GM12878 (cell line): ENCODE data around the gene TESMIN. TPM values are rescaled to one million over a fixed set of nuclear protein-coding genes. Genes with fewer than 3 reads are reported as not detected.

ENCODE experiments used
- ATAC-seq: fragments of 200-7000 bp; cut with Tn5 transposase; 3 replicates; pipeline ENCODE4 v1.9.1; 2020; ENCODE audit warnings: mild to moderate bottlenecking, moderate library complexity
- BruUV-seq: library from RNA; stranded (reverse); fragments of 400-500 nt; replicated peaks from 2 replicates; lab custom pipeline; 2021; lab: Mats Ljungman, UMichigan
- CTCF ChIA-PET: fragments of 300-600 bp; sonication (Branson Sonifier 250); formaldehyde crosslinking; extraction: SDS; loops from one replicate; lab custom pipeline; 2021; ENCODE audit warnings: inconsistent platforms; lab: Yijun Ruan, JAX
- POLR2A ChIA-PET: fragments of 350-600 bp; formaldehyde crosslinking; extraction: SDS; loops from one replicate; lab custom pipeline; 2021; ENCODE audit warnings: inconsistent platforms; lab: Charles Lee
- RAD21 ChIA-PET: fragments of 300-600 bp; sonication (Branson Sonifier 250); formaldehyde crosslinking; loops from one replicate; lab custom pipeline; 2023; ENCODE audit warnings: antibody characterized with exemption; ENCODE audit not compliant: unreplicated experiment; lab: Charles Lee
- SMC1A ChIA-PET: fragments of 300-600 bp; sonication (Branson Sonifier 250); formaldehyde crosslinking; loops from one replicate; lab custom pipeline; 2023; ENCODE audit not compliant: unreplicated experiment, uncharacterized antibody; lab: Charles Lee
- DNase-seq: peaks from one replicate; pipeline ENCODE4 v3.0.0-alpha.2; 2011; ENCODE audit warnings: low read depth, low spot score
- FAIRE-seq: peaks from 3 replicates; lab custom pipeline; 2011; peaks lifted over from hg19 to GRCh38; lab: Jason Lieb, UNC
- H2AFZ ChIP-seq: 2 replicates; pipeline ENCODE4 v1.6.0; 2011; ENCODE audit warnings: low read depth, low read length, control low read depth; ENCODE audit not compliant: control insufficient read depth
- H3K27ac ChIP-seq: 2 replicates; pipeline ENCODE4 v1.5.1; 2011; ENCODE audit warnings: control low read depth; ENCODE audit not compliant: control insufficient read depth, insufficient read depth
- H3K27me3 ChIP-seq, 2 experiments: replicated peaks in 1 of 2; 2 replicates each; pipeline versions ENCODE4 v1.6.0 to v1.6.1; 2011; ENCODE audit warnings: low read length in 1 of 2; ENCODE audit not compliant: control insufficient read depth in 2 of 2, insufficient read depth in 2 of 2
- H3K36me3 ChIP-seq, 2 experiments: 2 replicates each; pipeline ENCODE4 v1.5.1; 2011; ENCODE audit warnings: low read length in 1 of 2; ENCODE audit not compliant: control insufficient read depth in 2 of 2, insufficient read depth in 2 of 2
- H3K4me1 ChIP-seq: 2 replicates; pipeline ENCODE4 v1.6.1; 2011; ENCODE audit warnings: mild to moderate bottlenecking, low read length, moderate library complexity, mixed read lengths; ENCODE audit not compliant: control insufficient read depth, insufficient read depth
- H3K4me2 ChIP-seq: 2 replicates; pipeline ENCODE4 v1.6.0; 2011; ENCODE audit warnings: control low read depth; ENCODE audit not compliant: control insufficient read depth, insufficient read depth
- H3K4me3 ChIP-seq: fragments of 200-600 bp; sonication (generic); 2 replicates; pipeline ENCODE4 v1.5.1; 2016
- H3K79me2 ChIP-seq: 2 replicates; pipeline ENCODE4 v1.6.0; 2011; ENCODE audit warnings: low read length; ENCODE audit not compliant: control insufficient read depth, insufficient read depth
- H3K9ac ChIP-seq: 2 replicates; pipeline ENCODE4 v1.8.0; 2011; ENCODE audit warnings: low read length, control low read depth, mixed read lengths; ENCODE audit not compliant: control insufficient read depth, insufficient read depth
- H3K9me3 ChIP-seq: replicated peaks from 3 replicates; pipeline ENCODE4 v1.5.1; 2011; ENCODE audit warnings: mild to moderate bottlenecking, low read length; ENCODE audit not compliant: control insufficient read depth, insufficient read depth
- H4K20me1 ChIP-seq: 2 replicates; pipeline ENCODE4 v1.6.0; 2011; ENCODE audit not compliant: control insufficient read depth, insufficient read depth
- CHD2 ChIP-seq: IDR thresholded peaks from 2 replicates; pipeline ENCODE4 v1.6.1; 2011; ENCODE audit warnings: low read depth, low read length, improper control_type of control experiment, borderline replicate concordance
- EGR1 ChIP-seq, 2 experiments: IDR thresholded peaks; 1 replicate in 1 of 2; 2 replicates in 1 of 2; pipeline ENCODE4 v1.6.1; 2011 to 2012; ENCODE audit warnings: low read depth in 2 of 2, low read length in 2 of 2, borderline replicate concordance in 1 of 2, mild to moderate bottlenecking in 1 of 2, moderate library complexity in 1 of 2
- ETV6 ChIP-seq, 2 experiments: fragments of 450-650 bp in 1 of 2; IDR thresholded peaks in 1 of 2; conservative IDR thresholded peaks in 1 of 2; 2 replicates each; pipeline ENCODE4 v1.6.1; 2014; ENCODE audit warnings: antibody characterized with exemption in 1 of 2, borderline replicate concordance in 1 of 2, low read depth in 1 of 2, mild to moderate bottlenecking in 1 of 2, moderate library complexity in 1 of 2
- IRF5 ChIP-seq: fragments of 450-650 bp; IDR thresholded peaks from 2 replicates; pipeline ENCODE4 v1.6.1; 2017; ENCODE audit warnings: borderline replicate concordance
- MEF2B ChIP-seq: fragments of 450-650 bp; IDR thresholded peaks from 2 replicates; pipeline ENCODE4 v1.6.1; 2018; ENCODE audit warnings: mild to moderate bottlenecking, moderate library complexity; ENCODE audit not compliant: partially characterized antibody, poor library complexity, severe bottlenecking
- RELA ChIP-seq: fragments of 450-650 bp; IDR thresholded peaks from 2 replicates; pipeline ENCODE4 v1.8.0; 2014; ENCODE audit warnings: borderline replicate concordance; ENCODE audit not compliant: partially characterized antibody
- SIN3A ChIP-seq: IDR thresholded peaks from 2 replicates; pipeline ENCODE4 v1.6.1; 2012; ENCODE audit warnings: low read depth, low read length, improper control_type of control experiment
- SMAD5 ChIP-seq: IDR thresholded peaks from 2 replicates; pipeline ENCODE4 v1.6.1; 2016; ENCODE audit warnings: antibody characterized with exemption, low read depth
- SMC3 ChIP-seq: IDR thresholded peaks from 2 replicates; pipeline ENCODE4 v1.6.1; 2011; ENCODE audit warnings: low read length, improper control_type of control experiment, borderline replicate concordance
- SP1 ChIP-seq: IDR thresholded peaks from one replicate; pipeline ENCODE4 v1.6.1; 2011; ENCODE audit warnings: low read depth, low read length
- SREBF1 ChIP-seq: IDR thresholded peaks from 2 replicates; pipeline ENCODE4 v1.6.1; 2012; ENCODE audit warnings: mild to moderate bottlenecking, low read length
- TARDBP ChIP-seq: IDR thresholded peaks from 2 replicates; pipeline ENCODE4 v1.6.1; 2016; ENCODE audit warnings: borderline replicate concordance
- ZNF274 ChIP-seq: IDR thresholded peaks from one replicate; pipeline ENCODE4 v1.8.0; 2011; ENCODE audit not compliant: insufficient read length, insufficient read depth
- WGBS: methylation state at CpG from one replicate; pipeline ENCODE4 v1.1.6; 2016; ENCODE audit warnings: low lambda C conversion rate; ENCODE audit not compliant: insufficient replicate concordance, insufficient coverage; ENCODE audit errors: missing lambda C conversion rate; 5-methylcytosine and 5-hydroxymethylcytosine counted together
- in situ Hi-C: fragments of 300-500 bp; cut with MboI; formaldehyde crosslinking; loops from 9 replicates; pipeline ENCODE4 v1.14.3; 2018; ENCODE audit warnings: mixed read lengths
- intact Hi-C: fragments of 100-400 bp; cut with micrococcal nuclease; formaldehyde crosslinking; loops from one replicate; pipeline ENCODE4 v1.14.2; 2022; ENCODE audit not compliant: unreplicated experiment
- polyA plus RNA-seq, 11 experiments: library from polyadenylated mRNA; depleted of rRNA in 4 of 11; unstranded in 6 of 11; stranded (reverse) in 5 of 11; fragments of >200 nt; fragmentation: Nextera tagmentation in 4 of 11; fragmentation: Illumina TruSeq in 1 of 11; extraction: Ambion mirVana in 4 of 11; extraction: Trizol in 1 of 11; gene quantifications; 1 replicate in 1 of 11; 2 replicates in 10 of 11; pipeline versions ENCODE4 v1.2.1 to v1.2.3, GENCODE V29; 2011 to 2016; ENCODE audit warnings: inconsistent platforms in 2 of 11, missing spikeins in 2 of 11, low read depth in 1 of 11
- total RNA-seq, 4 experiments: library from RNA; depleted of rRNA in 3 of 4; stranded (reverse); fragments of >200 nt in 3 of 4; fragmentation: Illumina TruSeq in 1 of 4; extraction: Trizol in 1 of 4; gene quantifications; 2 replicates each; pipeline versions ENCODE4 v1.2.1 to v1.2.3, GENCODE V29; 2013 to 2021
- TF ChIP-seq, protein P1 (sequence below): fragments of 450-650 bp; IDR thresholded peaks from 2 replicates; pipeline ENCODE4 v1.6.1; 2017; ENCODE audit warnings: mild to moderate bottlenecking, moderate library complexity
- TF ChIP-seq, protein P2 (sequence below): IDR thresholded peaks from 2 replicates; pipeline ENCODE4 v1.6.1; 2012; ENCODE audit warnings: low read depth, low read length, improper control_type of control experiment
- TF ChIP-seq, protein P3 (sequence below): IDR thresholded peaks from 2 replicates; pipeline ENCODE4 v1.6.1; 2012; ENCODE audit warnings: low read depth, low read length, improper control_type of control experiment

Gene TESMIN
- total and polyA plus RNA-seq, 10 of the 15 experiments (the other 5 are each of a cell fraction or from before 2014, with no cell fraction given) = 0.31 to 3.4 (median 1.2) TPM; not detected in 1

GRCh38 chr11:68670208-68670992 lies 80.9 kb downstream of the TESMIN start:
- DNase-seq (no peak), ATAC-seq (no peak), FAIRE-seq (no peak)
- in situ Hi-C loops (no loop called here), intact Hi-C loops (no loop called here)
- no peaks in the 10 kb centered on the region; a peak in 1 of 4 replicates for H3K27me3 ChIP-seq
- H3K79me2 ChIP-seq = no peaks in the 10 kb centered on the region
- no peaks in the 10 kb centered on the region for H4K20me1 ChIP-seq
- WGBS = 60% methylated on average over 32 of the region's 33 CpGs
- H3K4me1 ChIP-seq = no peaks in the 10 kb centered on the region
- no peaks in the 10 kb centered on the region for H3K36me3 ChIP-seq
- ChIA-PET RAD21 (no interaction called here), SMC1A (no interaction called here), CTCF (no interaction called here), POLR2A (no interaction called here)
- H3K9me3 ChIP-seq = no peaks in the 10 kb centered on the region
- no peak overlapping the region for H3K4me3 ChIP-seq
- H3K9ac ChIP-seq = no peak overlapping the region
- no peak overlapping the region for H2AFZ ChIP-seq
- BruUV-seq = no TSS peak
- H3K27ac ChIP-seq = no peak overlapping the region
- H3K4me2 ChIP-seq = no peak overlapping the region
- TF ChIP-seq ETV6 (conservative IDR thresholded peaks at IDR 0.05 in 1 of 2, IDR thresholded peaks at IDR 0.05 in 1 of 2; ENCODE audit: borderline replicate concordance in 1 of 2, low read depth in 1 of 2) (no peak), ZNF274 (no peak), TARDBP (no peak), CHD2 (no peak), SREBF1 (no peak), SIN3A (no peak), MEF2B (no peak), EGR1 (IDR thresholded peaks at IDR 0.05; ENCODE audit: borderline replicate concordance in 1 of 2, low read depth in 2 of 2, low read length in 2 of 2) (no peak), SMAD5 (no peak), IRF5 (no peak), SMC3 (no peak), RELA (no peak), SP1 (no peak)
- TF ChIP-seq, protein P1, sequence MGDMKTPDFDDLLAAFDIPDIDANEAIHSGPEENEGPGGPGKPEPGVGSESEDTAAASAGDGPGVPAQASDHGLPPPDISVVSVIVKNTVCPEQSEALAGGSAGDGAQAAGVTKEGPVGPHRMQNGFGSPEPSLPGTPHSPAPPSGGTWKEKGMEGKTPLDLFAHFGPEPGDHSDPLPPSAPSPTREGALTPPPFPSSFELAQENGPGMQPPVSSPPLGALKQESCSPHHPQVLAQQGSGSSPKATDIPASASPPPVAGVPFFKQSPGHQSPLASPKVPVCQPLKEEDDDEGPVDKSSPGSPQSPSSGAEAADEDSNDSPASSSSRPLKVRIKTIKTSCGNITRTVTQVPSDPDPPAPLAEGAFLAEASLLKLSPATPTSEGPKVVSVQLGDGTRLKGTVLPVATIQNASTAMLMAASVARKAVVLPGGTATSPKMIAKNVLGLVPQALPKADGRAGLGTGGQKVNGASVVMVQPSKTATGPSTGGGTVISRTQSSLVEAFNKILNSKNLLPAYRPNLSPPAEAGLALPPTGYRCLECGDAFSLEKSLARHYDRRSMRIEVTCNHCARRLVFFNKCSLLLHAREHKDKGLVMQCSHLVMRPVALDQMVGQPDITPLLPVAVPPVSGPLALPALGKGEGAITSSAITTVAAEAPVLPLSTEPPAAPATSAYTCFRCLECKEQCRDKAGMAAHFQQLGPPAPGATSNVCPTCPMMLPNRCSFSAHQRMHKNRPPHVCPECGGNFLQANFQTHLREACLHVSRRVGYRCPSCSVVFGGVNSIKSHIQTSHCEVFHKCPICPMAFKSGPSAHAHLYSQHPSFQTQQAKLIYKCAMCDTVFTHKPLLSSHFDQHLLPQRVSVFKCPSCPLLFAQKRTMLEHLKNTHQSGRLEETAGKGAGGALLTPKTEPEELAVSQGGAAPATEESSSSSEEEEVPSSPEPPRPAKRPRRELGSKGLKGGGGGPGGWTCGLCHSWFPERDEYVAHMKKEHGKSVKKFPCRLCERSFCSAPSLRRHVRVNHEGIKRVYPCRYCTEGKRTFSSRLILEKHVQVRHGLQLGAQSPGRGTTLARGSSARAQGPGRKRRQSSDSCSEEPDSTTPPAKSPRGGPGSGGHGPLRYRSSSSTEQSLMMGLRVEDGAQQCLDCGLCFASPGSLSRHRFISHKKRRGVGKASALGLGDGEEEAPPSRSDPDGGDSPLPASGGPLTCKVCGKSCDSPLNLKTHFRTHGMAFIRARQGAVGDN = no peak
- TF ChIP-seq, protein P2, sequence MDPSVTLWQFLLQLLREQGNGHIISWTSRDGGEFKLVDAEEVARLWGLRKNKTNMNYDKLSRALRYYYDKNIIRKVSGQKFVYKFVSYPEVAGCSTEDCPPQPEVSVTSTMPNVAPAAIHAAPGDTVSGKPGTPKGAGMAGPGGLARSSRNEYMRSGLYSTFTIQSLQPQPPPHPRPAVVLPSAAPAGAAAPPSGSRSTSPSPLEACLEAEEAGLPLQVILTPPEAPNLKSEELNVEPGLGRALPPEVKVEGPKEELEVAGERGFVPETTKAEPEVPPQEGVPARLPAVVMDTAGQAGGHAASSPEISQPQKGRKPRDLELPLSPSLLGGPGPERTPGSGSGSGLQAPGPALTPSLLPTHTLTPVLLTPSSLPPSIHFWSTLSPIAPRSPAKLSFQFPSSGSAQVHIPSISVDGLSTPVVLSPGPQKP = no peak
- TF ChIP-seq, protein P3, sequence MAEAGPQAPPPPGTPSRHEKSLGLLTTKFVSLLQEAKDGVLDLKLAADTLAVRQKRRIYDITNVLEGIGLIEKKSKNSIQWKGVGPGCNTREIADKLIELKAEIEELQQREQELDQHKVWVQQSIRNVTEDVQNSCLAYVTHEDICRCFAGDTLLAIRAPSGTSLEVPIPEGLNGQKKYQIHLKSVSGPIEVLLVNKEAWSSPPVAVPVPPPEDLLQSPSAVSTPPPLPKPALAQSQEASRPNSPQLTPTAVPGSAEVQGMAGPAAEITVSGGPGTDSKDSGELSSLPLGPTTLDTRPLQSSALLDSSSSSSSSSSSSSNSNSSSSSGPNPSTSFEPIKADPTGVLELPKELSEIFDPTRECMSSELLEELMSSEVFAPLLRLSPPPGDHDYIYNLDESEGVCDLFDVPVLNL = no peak
